ENCODE results near the gene CD59. TPM values are rescaled to one million over a fixed set of nuclear protein-coding genes. Genes with fewer than 3 reads are reported as not detected.

Gene CD59
- polyA plus RNA-seq (2013, experiment 1 of 2), result 39.5 TPM
- polyA plus RNA-seq (2013, experiment 2 of 2), result 40.7 TPM

- Histone ChIP-seq H2BK15ac (replicated peaks; ENCODE audit: low read depth) (no peak within 1 kb of the TSS), H3K27ac (ENCODE audit: low read depth, low read length) (no peak within 1 kb of the TSS), H2BK5ac (ENCODE audit: low read length) (no peak within 1 kb of the TSS), H3K79me1 (ENCODE audit: low read length) (peaks cover 5% of the 10 kb centered on the region), H2BK120ac (ENCODE audit: low read depth, low read length) (no peak within 1 kb of the TSS), H3K4me3 (ENCODE audit: low read length) (peak within 1 kb of the TSS; percentile 60), H3K4me2 (ENCODE audit: low read length) (peak within 1 kb of the TSS; percentile 71), H4K8ac (ENCODE audit: low read depth, low read length) (no peak within 1 kb of the TSS), H3K56ac (ENCODE audit: low read length) (peak within 1 kb of the TSS; percentile 87), H3K18ac (ENCODE audit: low read length) (peak within 1 kb of the TSS; percentile 70), H2AK5ac (ENCODE audit: low read length) (no peak within 1 kb of the TSS), H3K36me3 (ENCODE audit: control insufficient read depth, insufficient read depth, low read length) (no peaks in the 10 kb centered on the region), H3K27me3 (ENCODE audit: insufficient read depth, low read length, poor library complexity) (no peaks in the 10 kb centered on the region), H3K79me2 (ENCODE audit: control insufficient read depth, insufficient read depth, low read length) (peaks cover 4% of the 10 kb centered on the region), H3K9ac (ENCODE audit: low read length) (peak within 1 kb of the TSS; percentile 82), H3K4me1 (ENCODE audit: control insufficient read depth, low read depth, low read length) (peaks cover 4% of the 10 kb centered on the region), H4K5ac (ENCODE audit: low read length) (no peak within 1 kb of the TSS), H3K4ac (ENCODE audit: low read depth, low read length) (no peak within 1 kb of the TSS), H3K23ac (ENCODE audit: low read length) (peak within 1 kb of the TSS; percentile 34)
- peak; percentile 95 for DNase-seq
- no CpG with 5 or more reads among the region's 48 CpGs for WGBS (ENCODE audit: extremely low coverage, insufficient coverage, low lambda C conversion rate)
Measured at GRCh38 chr11:33736148-33736812, at the start of gene CD59. TSS of gene CD59 (minus strand) at chr11:33736423. CDS start at chr11:33722445, 13,978 bp downstream.

GRCh38 chr11:33785609-33786008, 49.4 kb upstream of the CD59 start:
- H3K27ac ChIP-seq (ENCODE audit: low read depth, low read length), result no peak overlapping the region
- WGBS (ENCODE audit: extremely low coverage, insufficient coverage, low lambda C conversion rate), result no CpG with 5 or more reads among the region's 3 CpGs
- H3K79me1 ChIP-seq (ENCODE audit: low read length), result no peaks in the 10 kb centered on the region
- no peak overlapping the region for H3K18ac ChIP-seq (ENCODE audit: low read length)
- H3K79me2 ChIP-seq (ENCODE audit: control insufficient read depth, insufficient read depth, low read length), result no peaks in the 10 kb centered on the region
- no peak overlapping the region for H3K4me3 ChIP-seq (ENCODE audit: low read length)
- no peak overlapping the region for H3K9ac ChIP-seq (ENCODE audit: low read length)
- no peak overlapping the region for H2BK120ac ChIP-seq (ENCODE audit: low read depth, low read length)
- no peak for DNase-seq
- H2AK5ac ChIP-seq (ENCODE audit: low read length), result no peak overlapping the region
- no peak overlapping the region for H4K5ac ChIP-seq (ENCODE audit: low read length)
- no peak overlapping the region for H2BK15ac ChIP-seq (replicated peaks; ENCODE audit: low read depth)
- no peak overlapping the region for H3K23ac ChIP-seq (ENCODE audit: low read length)
- H3K4ac ChIP-seq (ENCODE audit: low read depth, low read length), result no peak overlapping the region
- H2BK5ac ChIP-seq (ENCODE audit: low read length), result no peak overlapping the region
- no peaks in the 10 kb centered on the region for H3K36me3 ChIP-seq (ENCODE audit: control insufficient read depth, insufficient read depth, low read length)
- H3K27me3 ChIP-seq (ENCODE audit: insufficient read depth, low read length, poor library complexity), result no peaks in the 10 kb centered on the region
- H3K4me2 ChIP-seq (ENCODE audit: low read length), result no peak overlapping the region
- no peak overlapping the region for H4K8ac ChIP-seq (ENCODE audit: low read depth, low read length)
- H3K4me1 ChIP-seq (ENCODE audit: control insufficient read depth, low read depth, low read length), result no peaks in the 10 kb centered on the region
- no peak overlapping the region for H3K56ac ChIP-seq (ENCODE audit: low read length)

GRCh38 chr11:33779849-33780528, 43.8 kb upstream of the CD59 start:
- DNase-seq, result peak; percentile 50
- Histone ChIP-seq H2BK5ac (ENCODE audit: low read length) (no peak overlapping the region), H2AK5ac (ENCODE audit: low read length) (no peak overlapping the region), H4K8ac (ENCODE audit: low read depth, low read length) (no peak overlapping the region), H3K4me3 (ENCODE audit: low read length) (no peak overlapping the region), H3K4me2 (ENCODE audit: low read length) (no peak overlapping the region), H3K79me2 (ENCODE audit: control insufficient read depth, insufficient read depth, low read length) (no peaks in the 10 kb centered on the region), H3K4me1 (ENCODE audit: control insufficient read depth, low read depth, low read length) (peaks cover 16% of the 10 kb centered on the region), H3K27me3 (ENCODE audit: insufficient read depth, low read length, poor library complexity) (no peaks in the 10 kb centered on the region), H3K23ac (ENCODE audit: low read length) (no peak overlapping the region), H3K18ac (ENCODE audit: low read length) (no peak overlapping the region), H4K5ac (ENCODE audit: low read length) (no peak overlapping the region), H3K36me3 (ENCODE audit: control insufficient read depth, insufficient read depth, low read length) (no peaks in the 10 kb centered on the region), H3K4ac (ENCODE audit: low read depth, low read length) (no peak overlapping the region), H3K79me1 (ENCODE audit: low read length) (no peaks in the 10 kb centered on the region), H2BK120ac (ENCODE audit: low read depth, low read length) (no peak overlapping the region), H3K27ac (ENCODE audit: low read depth, low read length) (no peak overlapping the region), H3K9ac (ENCODE audit: low read length) (no peak overlapping the region), H3K56ac (ENCODE audit: low read length) (no peak overlapping the region), H2BK15ac (replicated peaks; ENCODE audit: low read depth) (no peak overlapping the region)
- WGBS (ENCODE audit: extremely low coverage, insufficient coverage, low lambda C conversion rate), result no CpG with 5 or more reads among the region's 7 CpGs

- WGBS (ENCODE audit: extremely low coverage, insufficient coverage, low lambda C conversion rate), result no CpG with 5 or more reads among the region's 5 CpGs
- no peak overlapping the region for H4K8ac ChIP-seq (ENCODE audit: low read depth, low read length)
- no peak overlapping the region for H2AK5ac ChIP-seq (ENCODE audit: low read length)
- H3K4ac ChIP-seq (ENCODE audit: low read depth, low read length), result no peak overlapping the region
- no peak overlapping the region for H2BK120ac ChIP-seq (ENCODE audit: low read depth, low read length)
- no peak overlapping the region for H3K9ac ChIP-seq (ENCODE audit: low read length)
- H3K27ac ChIP-seq (ENCODE audit: low read depth, low read length), result no peak overlapping the region
- H3K56ac ChIP-seq (ENCODE audit: low read length), result no peak overlapping the region
- no peaks in the 10 kb centered on the region for H3K27me3 ChIP-seq (ENCODE audit: insufficient read depth, low read length, poor library complexity)
- no peak overlapping the region for H3K18ac ChIP-seq (ENCODE audit: low read length)
- H2BK5ac ChIP-seq (ENCODE audit: low read length), result no peak overlapping the region
- H3K4me2 ChIP-seq (ENCODE audit: low read length), result no peak overlapping the region
- no peaks in the 10 kb centered on the region for H3K36me3 ChIP-seq (ENCODE audit: control insufficient read depth, insufficient read depth, low read length)
- no peaks in the 10 kb centered on the region for H3K79me1 ChIP-seq (ENCODE audit: low read length)
- DNase-seq, result peak; percentile 25
- H3K79me2 ChIP-seq (ENCODE audit: control insufficient read depth, insufficient read depth, low read length), result no peaks in the 10 kb centered on the region
- no peak overlapping the region for H4K5ac ChIP-seq (ENCODE audit: low read length)
- peaks cover 16% of the 10 kb centered on the region for H3K4me1 ChIP-seq (ENCODE audit: control insufficient read depth, low read depth, low read length)
- no peak overlapping the region for H3K23ac ChIP-seq (ENCODE audit: low read length)
- H3K4me3 ChIP-seq (ENCODE audit: low read length), result no peak overlapping the region
- no peak overlapping the region for H2BK15ac ChIP-seq (replicated peaks; ENCODE audit: low read depth)
Measured at GRCh38 chr11:33778675-33779074, 42.5 kb upstream of the CD59 start.

GRCh38 chr11:33777906-33778305, 41.7 kb upstream of the CD59 start:
- H3K27ac ChIP-seq (ENCODE audit: low read depth, low read length), result no peak overlapping the region
- H3K4ac ChIP-seq (ENCODE audit: low read depth, low read length), result no peak overlapping the region
- H2BK5ac ChIP-seq (ENCODE audit: low read length), result no peak overlapping the region
- H2AK5ac ChIP-seq (ENCODE audit: low read length), result no peak overlapping the region
- H3K4me3 ChIP-seq (ENCODE audit: low read length), result no peak overlapping the region
- H3K56ac ChIP-seq (ENCODE audit: low read length), result no peak overlapping the region
- DNase-seq, result peak; percentile 55
- H3K79me1 ChIP-seq (ENCODE audit: low read length), result no peaks in the 10 kb centered on the region
- no CpG with 5 or more reads among the region's 9 CpGs for WGBS (ENCODE audit: extremely low coverage, insufficient coverage, low lambda C conversion rate)
- no peak overlapping the region for H3K18ac ChIP-seq (ENCODE audit: low read length)
- H2BK15ac ChIP-seq (replicated peaks; ENCODE audit: low read depth), result no peak overlapping the region
- no peak overlapping the region for H2BK120ac ChIP-seq (ENCODE audit: low read depth, low read length)
- H4K5ac ChIP-seq (ENCODE audit: low read length), result no peak overlapping the region
- no peaks in the 10 kb centered on the region for H3K36me3 ChIP-seq (ENCODE audit: control insufficient read depth, insufficient read depth, low read length)
- H3K27me3 ChIP-seq (ENCODE audit: insufficient read depth, low read length, poor library complexity), result no peaks in the 10 kb centered on the region
- H3K4me1 ChIP-seq (ENCODE audit: control insufficient read depth, low read depth, low read length), result peaks cover 19% of the 10 kb centered on the region
- no peak overlapping the region for H3K9ac ChIP-seq (ENCODE audit: low read length)
- H3K4me2 ChIP-seq (ENCODE audit: low read length), result no peak overlapping the region
- H4K8ac ChIP-seq (ENCODE audit: low read depth, low read length), result no peak overlapping the region
- no peak overlapping the region for H3K23ac ChIP-seq (ENCODE audit: low read length)
- no peaks in the 10 kb centered on the region for H3K79me2 ChIP-seq (ENCODE audit: control insufficient read depth, insufficient read depth, low read length)

All from mesendoderm (in vitro differentiated cells).